Renal pelvis (tissue), 4 donors: Measurements from ENCODE around the gene ARID1B. TPM values are rescaled to one million over a fixed set of nuclear protein-coding genes. Genes with fewer than 3 reads are reported as not detected.
A peak's percentile ranks its signal among the peaks of the same experiment; 100 is the strongest.

Experiments
- DNase-seq: peaks from one replicate; pipeline ENCODE4 v3.0.0-alpha.2; 2013
- polyA plus RNA-seq, 3 donors: library from polyadenylated mRNA; unstranded; fragments of 120-200 nt; gene quantifications; one replicate each; pipeline ENCODE4 v1.2.1, GENCODE V29; 2013; ENCODE audit not compliant: insufficient read length in 3 of 3

The ARID1B gene
- polyA plus RNA-seq, 3 donors = 71.8 to 84.7 (median 78.8) TPM

DNA sequence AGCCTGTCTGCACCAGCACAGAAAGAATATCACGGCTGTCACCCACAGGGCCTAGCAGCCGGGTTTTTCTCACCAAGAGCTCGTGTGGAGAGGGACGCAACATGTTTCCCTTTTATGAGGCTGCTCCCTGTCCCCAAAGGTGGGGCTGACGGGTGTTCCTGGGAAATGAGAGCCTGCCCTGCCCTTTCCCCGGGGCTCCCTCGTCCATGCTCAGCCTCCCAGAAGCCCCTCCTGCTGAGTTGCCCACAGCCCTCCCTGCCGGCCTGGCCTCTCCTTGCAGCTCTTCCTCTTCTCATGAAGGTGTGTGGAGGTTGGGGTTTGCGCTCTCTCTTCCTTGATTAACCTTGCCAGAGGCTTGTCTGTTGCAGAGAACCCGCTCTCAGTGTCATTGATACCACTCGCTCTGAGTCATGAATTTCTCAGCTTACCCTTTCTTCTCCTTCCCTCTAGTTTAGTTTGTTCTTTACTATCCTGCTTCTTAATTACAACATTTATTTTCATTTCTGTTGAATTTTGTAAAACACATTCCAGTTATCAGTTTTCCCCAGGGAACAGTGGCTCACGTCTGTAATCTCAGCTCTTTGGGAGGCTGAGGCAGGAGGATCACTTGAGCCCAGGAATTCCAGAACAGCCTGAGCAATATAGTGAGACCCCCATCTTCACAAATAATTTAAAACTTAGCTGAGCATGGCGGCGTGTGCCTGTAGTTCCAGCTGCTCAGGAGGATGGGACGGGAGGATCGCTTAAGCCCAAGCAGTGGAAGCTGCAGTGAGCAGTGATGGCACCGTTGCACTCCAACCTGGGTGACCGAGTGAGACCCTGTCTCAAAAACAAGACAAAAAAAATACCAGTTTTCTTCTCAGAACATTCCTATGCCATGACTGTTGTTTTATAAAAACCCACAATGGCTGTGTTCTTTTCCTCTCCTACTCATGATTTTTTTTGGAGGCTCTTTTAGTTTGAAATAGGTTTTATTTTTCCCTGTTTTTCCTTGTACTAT lies 442.3 kb downstream of the ARID1B start:
- DNase-seq = no peak

GRCh38 chr6:157220485-157220884 lies 443.3 kb downstream of the ARID1B start:
- DNase-seq = no peak

GRCh38 chr6:157221049-157221816 lies 444.1 kb downstream of the ARID1B start:
- peak; percentile 74 for DNase-seq

DNA sequence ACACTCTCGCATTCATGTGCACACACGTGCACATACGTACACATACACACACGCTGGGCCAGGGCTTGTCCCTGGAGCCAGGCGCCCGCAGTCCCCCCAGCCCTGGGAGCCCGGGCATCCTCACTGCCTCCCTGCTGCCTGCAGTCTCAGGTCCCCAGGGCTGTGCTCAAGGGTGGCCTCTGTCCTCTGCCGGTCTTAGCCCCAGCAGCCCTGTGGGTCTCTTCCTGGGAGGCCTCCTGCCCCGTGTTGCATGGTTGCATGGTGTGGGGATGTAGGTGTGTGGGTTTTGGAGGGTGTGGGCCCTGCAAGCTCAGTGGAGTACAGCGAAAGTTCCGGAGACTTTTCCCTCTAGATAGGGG lies 444.6 kb downstream of the ARID1B start:
- DNase-seq = no peak

- DNase-seq = no peak
Observed at GRCh38 chr6:157222201-157222981, 445.2 kb downstream of the ARID1B start.

GRCh38 chr6:157223021-157223430 lies 445.8 kb downstream of the ARID1B start:
- no peak for DNase-seq

DNA sequence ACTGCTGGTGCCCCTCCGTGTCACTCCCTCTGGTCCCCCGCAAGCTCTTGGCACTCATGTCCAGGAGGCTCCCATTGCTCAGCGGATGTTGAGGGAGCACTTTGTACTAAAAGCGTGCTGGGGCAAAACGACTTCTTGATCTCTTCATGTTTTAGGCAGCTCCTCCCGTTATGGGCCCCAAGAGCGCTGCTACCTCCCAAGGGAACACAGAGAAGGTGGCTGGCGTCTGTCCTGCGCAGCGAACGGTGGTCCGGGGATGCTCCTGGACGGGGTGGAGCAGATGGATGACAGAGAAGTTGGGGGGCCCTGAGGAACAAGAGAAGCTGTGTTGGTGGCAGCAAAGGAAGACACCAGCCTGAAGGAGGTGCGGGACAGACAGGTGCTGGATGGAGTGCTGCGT lies 446.3 kb downstream of the ARID1B start:
- no peak for DNase-seq

GRCh38 chr6:157224178-157224950 lies 447.2 kb downstream of the ARID1B start:
- DNase-seq = no peak

DNA sequence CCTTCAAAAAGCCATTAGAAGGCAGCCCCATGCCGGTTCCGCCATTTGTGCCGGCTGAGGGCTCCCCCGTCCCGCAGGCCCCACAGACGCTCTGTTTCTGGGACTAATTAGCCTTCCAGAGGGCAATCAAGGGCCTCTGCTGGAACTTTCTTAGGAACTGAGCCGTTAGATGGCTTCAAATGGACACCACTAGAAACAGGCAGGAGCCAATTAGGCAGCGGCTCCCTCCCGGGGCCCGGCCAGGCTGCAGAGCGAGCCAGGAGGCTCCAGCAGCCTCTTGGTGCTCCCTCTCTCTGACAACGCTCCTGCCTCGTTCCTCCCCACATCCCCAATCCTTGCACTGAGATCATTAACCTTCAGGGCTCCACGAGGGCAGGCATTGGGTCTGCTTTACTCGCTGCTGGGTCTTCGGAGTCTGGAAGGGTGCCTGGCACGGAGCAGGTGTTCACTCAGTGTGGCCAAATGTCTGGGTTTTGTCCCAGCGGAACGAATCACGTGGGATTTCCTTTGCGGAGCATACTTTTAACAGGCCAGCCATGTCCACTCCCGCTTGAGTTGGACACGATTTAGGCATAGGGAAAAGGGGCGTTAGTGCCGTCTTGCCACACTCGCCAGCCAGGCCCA lies 447.9 kb downstream of the ARID1B start:
- DNase-seq = no peak

GRCh38 chr6:157225575-157225995 lies 448.4 kb downstream of the ARID1B start:
- DNase-seq = no peak

GRCh38 chr6:157226026-157226625 lies 448.9 kb downstream of the ARID1B start:
- DNase-seq = no peak

DNA sequence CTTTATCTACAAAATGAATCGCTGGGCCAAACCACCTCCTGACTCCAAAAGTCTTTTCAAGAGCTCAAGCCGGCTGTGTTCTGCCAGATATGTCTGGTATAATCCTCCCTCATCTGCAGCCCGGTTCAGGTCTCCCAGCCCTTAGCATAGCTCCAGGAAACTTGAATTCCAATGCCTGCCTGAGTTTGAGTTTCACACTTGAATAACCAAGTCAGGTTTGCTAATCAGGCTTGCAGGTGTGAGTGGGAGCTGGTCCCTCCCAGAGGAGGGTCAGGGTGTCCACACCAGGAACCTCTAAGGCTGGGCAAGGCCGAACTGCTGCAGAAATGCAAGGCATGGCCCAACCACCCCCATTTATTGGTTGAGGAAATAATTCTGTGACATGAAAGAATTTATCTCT lies 449.6 kb downstream of the ARID1B start:
- no peak for DNase-seq

DNA sequence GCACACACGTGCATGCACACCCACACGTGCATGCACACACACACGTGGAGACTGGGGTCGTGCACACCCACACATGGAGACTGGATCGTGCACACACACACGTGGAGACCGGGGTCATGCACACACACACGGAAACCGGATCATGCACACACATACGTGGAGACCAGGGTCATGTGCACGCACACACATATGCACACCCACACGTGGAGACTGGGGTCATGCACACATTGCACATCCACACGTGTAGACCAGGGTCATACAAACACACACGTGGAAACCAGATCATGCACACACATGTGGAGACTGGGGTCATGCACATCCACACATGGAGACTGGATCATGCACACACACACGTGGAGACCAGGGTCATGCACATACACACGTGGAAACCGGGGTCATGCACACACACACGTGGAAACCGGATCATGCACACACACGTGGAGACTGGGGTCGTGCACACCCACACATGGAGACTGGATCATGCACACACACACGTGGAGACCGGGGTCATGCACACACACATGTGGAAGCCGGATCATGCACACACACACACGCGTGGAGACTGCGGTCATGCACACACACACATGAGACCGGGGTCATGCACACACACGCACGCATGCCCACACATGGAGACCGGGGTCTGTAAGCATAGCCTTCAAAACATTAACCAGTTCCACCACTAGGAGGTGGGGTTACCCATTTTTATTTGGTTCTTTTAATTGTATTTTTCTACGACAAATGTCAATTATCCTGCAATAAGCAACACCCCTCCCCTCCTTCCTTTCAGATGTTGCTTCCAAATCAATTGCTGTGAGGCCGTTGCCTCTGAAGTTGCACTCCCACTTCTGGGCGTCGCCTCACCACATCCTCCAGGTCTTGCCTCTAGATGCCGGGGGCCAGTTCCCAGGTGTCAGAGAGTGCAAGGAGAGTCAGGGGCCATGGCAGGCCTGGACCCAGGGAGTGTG lies 450.3 kb downstream of the ARID1B start:
- no peak for DNase-seq

DNA sequence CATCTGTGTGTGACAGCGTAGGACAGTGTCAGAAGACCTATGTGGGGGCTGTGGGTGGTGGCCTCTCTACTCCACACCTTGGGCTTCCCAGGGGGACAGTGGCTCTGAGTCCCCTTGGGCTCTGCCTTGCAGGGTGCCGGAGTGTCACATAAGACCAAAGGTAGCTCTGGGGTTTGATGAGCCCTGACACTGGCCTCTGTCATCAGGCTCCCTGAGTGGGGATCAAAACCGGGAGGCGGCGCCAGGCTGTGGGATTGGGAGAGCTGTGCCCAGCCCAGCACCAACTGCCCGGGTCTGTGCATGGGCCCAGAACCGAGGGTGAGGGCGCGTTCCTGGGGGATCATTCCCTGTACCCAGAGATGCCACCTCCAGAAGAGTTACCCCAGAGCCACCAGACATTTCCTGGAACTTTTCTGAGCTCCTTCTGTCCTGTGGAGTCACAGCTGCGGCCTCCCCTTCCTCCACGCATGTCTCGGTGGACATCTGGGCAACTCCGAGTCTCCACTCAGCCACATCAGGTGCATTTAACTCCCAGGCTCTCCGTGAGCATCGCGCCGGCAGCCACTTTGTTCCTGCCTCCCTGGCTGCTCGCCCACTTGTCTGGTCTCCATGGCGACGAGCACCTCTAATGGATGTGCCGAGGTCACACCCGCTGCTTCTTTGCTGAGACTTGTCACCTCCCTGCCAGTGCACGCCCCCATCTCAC lies 451.4 kb downstream of the ARID1B start:
- DNase-seq = no peak

DNA sequence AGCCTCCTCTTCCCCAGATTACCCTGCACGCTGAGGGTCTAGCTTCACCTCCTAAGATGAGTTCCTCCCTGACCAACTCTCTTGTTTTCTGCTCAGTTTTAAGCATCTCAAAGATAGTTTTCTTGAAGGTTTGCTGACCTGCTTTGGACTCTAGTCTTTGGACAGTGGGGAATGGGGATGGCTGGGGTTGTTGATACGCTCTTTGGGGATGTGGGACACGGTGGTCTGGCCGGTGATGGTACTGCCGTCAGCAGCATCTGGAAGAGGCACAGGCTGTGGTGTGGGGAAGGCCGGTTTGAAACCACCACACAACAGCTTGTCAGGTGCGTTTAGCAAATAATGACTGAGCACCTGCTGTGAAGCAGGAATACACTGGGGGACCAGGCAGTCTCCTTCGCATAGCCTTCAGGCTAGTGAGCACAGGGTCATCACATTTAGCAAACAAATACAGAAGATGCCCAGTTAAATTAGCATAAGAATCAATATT lies 452.0 kb downstream of the ARID1B start:
- DNase-seq = no peak

GRCh38 chr6:157229713-157230112 lies 452.5 kb downstream of the ARID1B start:
- no peak for DNase-seq

DNA sequence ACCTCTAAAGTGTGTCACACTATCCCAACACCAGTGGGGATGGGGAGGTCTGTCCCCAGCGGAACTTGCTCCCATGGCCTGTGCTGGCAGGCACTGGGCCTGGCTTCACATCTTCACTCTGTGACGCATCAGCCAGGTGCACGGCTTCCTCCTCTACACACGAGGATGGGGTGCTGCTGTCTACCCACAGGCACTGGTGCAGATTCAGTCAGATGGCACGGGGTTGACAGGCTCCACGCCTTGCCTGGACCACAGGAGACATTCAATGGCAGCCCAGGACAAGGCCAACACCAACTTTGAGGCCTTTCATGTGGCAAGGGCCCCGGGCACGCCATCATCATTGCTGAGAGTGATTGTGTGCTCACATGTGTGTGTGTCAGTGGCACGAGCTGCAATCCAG lies 453.7 kb downstream of the ARID1B start:
- DNase-seq = no peak

GRCh38 chr6:157232161-157232895 lies 455.1 kb downstream of the ARID1B start:
- no peak for DNase-seq
